ENCODE measurements around the gene MVB12B.
A peak's percentile ranks its signal among the peaks of the same experiment; 100 is the strongest.

MVB12B gene

DNA sequence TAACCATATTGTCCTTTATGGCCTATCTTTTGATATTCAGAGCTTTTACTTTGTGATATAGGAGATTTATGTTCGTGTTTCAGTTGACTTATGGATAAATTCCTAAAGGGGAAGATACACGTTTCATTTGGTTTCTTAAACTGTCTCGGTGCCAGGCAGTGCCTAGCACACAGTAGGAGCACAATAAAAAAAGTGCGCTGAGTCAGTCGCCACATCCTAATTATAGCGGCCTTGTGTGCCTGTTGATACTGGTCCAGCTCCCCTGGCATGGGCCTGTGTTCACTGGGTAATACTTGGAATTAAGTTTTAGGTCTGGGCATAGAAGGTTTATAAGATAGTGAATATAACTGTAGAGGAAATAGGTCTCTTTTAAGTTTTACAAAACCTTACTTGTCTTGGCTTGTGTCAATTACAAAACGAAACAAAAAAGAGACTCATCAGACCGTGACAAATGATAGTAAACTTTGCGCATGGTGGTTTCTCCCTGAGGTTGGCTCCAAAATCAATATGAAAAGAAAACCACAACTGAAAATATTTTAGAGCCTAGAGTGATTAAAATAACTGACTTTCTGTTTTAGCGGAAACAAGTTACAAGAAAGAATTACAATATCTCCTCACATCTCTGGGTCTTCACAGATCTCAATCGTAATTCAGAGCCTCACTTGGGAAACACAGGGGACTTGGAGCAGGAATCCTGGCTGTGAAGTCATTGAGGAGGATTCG is 84.8 kb downstream of the MVB12B start:
- DNase-seq = peak; percentile 72

GRCh38 chr9:126411948-126412284 is 85.3 kb downstream of the MVB12B start:
- DNase-seq = no peak

- DNase-seq = no peak
Observed at GRCh38 chr9:126412905-126413304, 86.3 kb downstream of the MVB12B start.

DNA sequence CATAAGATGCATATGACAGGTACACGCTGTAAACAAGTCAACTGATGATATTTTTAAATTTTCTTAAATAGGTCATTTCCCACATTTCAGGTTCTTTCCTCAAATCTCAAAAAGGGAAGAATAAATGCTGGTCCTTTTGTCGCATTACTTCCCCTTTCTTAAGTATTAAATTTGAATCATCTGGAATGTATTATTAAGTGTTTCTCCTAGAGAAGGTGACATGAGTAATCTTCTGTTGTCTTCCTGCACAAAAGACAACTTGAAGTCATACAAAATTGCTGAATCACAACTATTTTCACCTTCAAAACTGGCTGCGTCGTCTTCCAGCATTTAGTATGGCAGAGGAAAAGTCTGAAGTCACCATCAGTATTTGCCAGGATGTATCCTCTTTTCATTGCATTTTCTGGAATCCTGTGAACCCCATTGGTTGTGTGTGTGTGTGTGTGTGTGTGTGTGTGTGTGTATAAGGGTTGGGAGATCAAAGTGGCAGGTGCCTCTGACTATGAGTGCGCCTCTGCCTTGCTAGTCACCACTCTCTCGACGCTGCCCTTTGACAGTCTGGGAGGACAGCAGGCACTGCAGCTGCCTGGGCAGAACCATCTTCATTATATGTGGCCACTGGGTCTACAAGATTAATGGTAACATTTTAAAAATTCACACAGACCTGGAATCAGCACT is 86.9 kb downstream of the MVB12B start:
- DNase-seq = no peak

GRCh38 chr9:126415741-126416370 is 89.2 kb downstream of the MVB12B start:
- no peak for DNase-seq

GRCh38 chr9:126417043-126417442 is 90.4 kb downstream of the MVB12B start:
- DNase-seq = no peak

GRCh38 chr9:126417684-126418083 is 91.1 kb downstream of the MVB12B start:
- DNase-seq = no peak

DNA sequence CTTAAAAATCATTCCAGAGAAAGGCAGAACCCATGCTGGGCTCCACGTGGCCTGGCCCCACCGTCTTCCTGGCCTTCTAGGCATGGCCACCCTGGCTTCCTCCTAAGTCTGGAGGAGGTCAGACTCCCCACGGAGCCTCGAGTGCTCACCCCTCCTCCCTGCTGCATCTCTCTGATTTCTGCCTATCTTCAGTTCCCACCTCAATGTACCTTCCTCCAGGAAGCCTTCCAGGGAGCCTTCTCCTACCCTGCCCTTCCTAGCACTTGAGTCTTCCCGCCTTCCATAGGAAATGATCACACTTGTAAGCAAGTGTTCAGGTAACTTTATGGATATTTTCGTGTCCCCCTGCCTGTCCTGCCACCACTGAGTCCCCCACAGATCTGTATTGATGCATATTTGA is 92.0 kb downstream of the MVB12B start:
- no peak for DNase-seq

- no peak for DNase-seq
Observed at GRCh38 chr9:126419475-126419874, 92.8 kb downstream of the MVB12B start.

DNA sequence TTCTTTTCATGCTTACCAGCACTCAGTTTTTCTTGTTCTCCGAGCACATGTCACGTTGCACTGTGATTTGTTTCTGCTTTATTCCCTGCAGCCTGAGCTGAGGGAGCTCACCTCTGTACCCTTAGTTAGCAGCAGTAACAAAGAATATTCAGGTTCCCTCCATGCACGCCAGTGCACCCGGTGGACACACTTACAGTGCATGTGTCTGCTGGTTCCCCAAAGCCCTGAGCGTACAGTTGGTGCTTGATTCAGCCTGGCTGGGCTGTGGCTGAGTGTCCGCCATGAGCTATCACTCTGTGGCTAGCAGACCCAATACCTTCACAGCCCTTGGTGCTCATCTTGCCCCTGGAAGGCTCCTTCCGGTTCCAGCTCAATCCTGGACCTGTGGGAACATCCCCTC is 93.5 kb downstream of the MVB12B start:
- DNase-seq = no peak

DNA sequence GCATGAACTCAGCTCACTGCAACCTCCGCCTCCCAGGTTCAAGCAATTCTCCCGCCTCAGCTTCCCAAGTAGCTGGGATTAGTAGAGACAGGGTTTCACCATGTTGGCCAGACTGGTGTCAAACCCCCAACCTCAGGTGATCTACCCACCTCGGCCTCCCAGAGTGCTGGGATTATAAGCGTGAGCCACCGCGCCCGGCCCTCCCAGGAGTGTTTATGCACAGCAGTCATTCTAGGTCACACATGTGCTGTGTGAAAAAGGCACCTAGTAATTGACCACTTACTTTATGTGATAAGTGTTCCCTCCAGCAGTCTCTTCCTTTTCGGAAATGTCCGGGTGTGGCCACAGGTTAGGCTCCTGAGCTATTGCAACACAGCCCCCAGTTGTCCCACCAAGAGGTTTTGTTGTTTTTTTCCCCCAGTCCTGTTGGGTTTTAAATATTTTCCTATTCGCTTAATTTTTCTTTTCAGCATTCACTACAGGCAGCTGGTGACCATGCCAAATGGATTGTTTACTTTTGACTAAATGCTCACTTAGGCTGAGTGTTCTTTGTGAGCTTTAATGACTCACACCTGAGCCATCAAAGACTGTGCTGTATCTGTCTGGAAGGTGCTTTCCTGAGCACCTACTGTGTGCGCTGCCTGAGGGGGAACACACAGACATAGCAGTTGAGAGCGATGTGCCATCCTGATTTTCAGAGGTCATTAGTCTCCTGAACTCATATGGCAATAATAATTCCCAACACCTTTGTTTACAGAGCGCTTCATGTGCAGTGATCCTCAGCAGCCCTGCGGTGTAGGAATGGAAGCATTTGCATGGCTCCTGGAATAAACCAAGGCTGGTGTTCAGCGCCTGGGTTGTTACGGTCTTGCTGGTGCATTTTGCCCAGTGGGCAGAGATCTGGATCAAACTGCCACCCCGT is 94.3 kb downstream of the MVB12B start:
- DNase-seq = no peak

DNA sequence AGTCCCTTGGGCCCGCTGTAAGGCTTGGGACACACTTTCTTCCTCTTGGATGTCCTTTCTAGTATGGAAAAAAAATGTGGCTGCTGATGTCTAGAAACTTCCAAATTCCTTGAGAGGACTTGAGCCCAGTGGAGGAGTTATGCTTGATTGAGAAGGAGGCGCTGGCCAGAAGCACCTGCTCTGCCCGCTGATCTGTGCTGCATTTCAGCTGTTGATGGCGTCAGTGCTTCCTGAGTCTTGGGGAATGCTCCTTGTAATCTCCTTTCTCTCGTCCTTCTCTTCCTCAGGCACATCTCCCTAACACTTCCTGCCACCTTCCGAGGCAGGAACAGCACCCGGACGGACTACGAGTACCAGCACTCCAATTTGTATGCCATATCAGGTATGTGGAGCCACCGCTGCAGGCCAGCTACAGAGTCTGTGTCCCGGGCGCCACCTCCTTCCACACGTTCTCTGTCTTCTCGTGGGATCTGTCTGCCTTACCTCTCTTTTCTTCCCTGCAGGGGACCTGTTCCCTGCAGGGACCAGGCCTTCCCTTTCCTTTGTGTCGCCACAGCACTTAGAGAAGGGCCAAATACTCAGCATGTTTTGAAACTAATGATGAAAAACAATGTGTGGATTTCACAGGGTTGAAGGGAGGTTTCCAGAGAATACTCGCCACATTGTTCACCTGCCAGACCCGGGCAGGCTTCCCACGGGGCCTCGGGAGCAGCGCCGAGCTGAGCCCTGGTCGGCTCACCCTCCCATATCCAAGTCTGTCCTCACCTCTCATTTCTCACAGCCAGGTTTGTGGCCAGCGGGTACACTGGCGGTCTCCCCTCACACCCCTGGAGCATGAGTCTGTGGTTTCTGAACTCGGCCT is 95.2 kb downstream of the MVB12B start:
- no peak for DNase-seq

DNA sequence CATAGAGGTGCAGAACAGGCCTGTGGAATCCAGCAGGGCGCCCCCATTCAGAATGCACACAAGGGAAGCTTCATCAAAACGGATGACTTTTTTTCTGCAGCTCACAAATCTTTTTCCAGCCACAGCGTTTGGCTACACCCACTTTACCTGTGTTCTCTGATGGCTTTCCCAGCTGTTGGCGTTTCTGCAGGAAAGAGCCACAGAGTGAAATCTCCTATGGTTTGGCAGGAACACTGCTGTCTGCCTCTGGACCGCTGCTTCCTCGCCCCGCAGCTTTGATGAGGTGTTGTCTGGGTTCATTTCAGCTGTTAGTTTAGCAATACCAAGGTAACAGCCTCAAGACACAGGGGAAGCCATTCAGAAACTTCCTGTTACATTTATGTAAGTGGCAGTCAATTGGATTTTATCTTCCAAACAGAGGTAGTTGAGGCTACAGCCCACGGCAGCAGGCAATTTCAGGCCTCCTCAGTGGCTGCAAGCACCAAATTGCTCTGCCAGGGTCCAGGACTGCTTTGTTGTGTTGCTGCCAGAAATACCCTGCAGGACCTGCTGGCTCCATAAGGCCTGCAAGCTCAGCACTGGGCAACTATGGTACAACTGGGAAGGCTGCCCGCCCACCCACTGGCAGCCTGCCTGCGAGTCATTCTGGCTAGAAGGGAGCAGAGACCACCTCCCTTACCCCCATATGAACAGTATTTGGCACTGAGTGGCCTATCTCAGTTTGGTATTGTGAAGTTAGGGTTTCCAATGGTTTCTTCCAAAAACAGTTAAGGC is 96.7 kb downstream of the MVB12B start:
- DNase-seq = peak; percentile 8

DNA sequence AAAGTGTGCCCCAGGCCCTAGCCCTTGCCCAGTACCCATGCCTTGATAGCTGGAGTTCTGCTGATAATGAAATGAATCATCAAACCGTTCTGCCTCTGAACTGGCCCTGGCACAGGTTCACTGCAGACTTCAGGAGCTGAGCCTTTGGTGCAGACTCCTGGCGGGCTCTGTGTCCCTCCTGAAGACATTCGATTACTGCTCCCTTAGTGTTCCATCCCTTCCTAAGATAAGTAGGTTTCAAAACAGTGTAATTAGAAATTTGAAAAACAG is 97.2 kb downstream of the MVB12B start:
- no peak for DNase-seq

- no peak for DNase-seq
Observed at GRCh38 chr9:126424511-126424910, 97.9 kb downstream of the MVB12B start.

GRCh38 chr9:126428534-126429175 is 102.0 kb downstream of the MVB12B start:
- no peak for DNase-seq

- no peak for DNase-seq
Observed at GRCh38 chr9:126429190-126429589, 102.6 kb downstream of the MVB12B start.

GRCh38 chr9:126430124-126430523 is 103.5 kb downstream of the MVB12B start:
- DNase-seq = no peak

DNA sequence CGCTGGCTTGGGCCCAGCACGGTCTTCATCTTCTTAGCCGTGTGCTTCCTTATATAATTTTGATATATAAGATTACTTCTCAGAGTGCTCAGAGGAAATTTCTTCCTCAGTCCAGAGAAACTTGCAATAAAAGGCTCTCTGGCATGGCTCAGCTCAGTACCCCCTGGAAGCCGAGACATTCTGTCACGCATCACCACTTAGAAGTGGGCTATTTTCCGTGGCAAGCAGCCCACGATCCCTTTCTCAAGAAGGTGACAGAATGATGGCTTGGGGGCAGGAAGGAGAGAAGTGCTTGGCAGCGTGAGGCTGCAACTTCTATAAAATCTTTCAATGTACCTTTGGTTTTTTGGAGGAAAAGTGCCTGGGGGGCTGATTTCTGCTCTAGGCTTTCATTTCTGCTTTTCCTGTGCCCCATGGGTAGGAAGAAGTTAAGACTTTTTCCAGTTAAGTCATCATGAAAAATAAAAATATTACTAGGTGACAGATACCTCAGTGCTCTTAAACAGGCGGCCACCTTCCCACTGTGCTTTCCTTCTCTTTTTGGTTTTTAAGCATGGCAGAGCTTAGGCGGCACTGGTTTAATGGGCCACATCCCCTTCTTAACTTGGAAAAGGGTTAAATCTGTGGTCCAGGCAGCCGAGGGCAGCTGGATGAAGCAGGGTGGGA is 104.6 kb downstream of the MVB12B start:
- no peak for DNase-seq

DNA sequence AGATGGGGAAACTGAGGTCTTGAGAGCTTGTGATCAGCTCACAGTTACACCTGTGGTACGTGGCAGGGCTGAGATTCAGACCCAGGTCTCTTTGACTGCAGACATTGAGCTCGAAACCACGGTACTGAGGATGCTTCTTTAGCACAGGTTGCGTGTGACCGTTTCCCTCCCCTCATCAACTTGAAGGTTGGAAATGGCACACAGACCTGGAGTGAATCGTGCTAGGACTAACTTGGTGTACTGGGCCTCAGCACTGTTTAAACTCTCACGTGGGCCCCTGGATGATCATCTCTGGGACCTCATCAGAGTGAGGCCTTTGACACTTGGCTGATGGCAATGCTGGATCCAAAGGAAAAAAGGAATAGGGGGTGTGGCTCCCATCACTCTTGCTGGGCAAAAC is 106.0 kb downstream of the MVB12B start:
- no peak for DNase-seq

- no peak for DNase-seq
Observed at GRCh38 chr9:126435105-126435504, 108.5 kb downstream of the MVB12B start.
